ENCODE results near the gene GOLGA6D.

DNA sequence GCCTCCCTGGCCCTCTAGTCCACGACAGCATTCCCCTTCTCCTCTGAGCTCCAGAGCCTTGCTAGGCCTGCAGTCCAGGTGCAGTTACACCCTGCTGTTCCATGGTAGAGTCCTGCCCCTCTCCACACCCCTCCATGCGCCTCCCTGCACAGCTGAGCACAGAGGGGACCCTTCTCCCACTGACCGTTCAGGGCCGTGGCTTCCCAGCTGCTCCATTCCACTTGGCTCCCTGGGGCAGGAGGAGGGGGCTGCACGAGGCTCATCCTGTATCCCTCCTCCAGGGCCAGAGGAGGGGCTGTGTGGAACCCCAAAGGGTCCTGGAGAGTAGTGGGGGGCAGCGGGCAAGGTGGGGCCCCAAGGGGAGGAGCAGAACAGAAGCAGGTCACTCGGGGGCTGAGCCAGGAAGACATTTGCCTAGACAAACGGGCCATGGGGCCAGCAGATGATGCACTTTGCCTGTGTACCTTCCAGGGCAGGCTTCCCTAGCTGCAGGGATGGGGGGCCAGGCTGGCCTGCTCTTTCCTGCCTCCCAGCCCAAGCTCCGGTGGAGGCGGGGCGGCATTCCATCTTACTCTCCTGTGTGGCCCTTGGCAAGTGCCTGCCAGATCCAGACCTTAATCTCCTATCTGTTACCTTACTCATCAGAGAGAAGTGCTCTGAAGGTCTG, 45.2 kb upstream of the GOLGA6D start:
- TF ChIP-seq, protein P1, sequence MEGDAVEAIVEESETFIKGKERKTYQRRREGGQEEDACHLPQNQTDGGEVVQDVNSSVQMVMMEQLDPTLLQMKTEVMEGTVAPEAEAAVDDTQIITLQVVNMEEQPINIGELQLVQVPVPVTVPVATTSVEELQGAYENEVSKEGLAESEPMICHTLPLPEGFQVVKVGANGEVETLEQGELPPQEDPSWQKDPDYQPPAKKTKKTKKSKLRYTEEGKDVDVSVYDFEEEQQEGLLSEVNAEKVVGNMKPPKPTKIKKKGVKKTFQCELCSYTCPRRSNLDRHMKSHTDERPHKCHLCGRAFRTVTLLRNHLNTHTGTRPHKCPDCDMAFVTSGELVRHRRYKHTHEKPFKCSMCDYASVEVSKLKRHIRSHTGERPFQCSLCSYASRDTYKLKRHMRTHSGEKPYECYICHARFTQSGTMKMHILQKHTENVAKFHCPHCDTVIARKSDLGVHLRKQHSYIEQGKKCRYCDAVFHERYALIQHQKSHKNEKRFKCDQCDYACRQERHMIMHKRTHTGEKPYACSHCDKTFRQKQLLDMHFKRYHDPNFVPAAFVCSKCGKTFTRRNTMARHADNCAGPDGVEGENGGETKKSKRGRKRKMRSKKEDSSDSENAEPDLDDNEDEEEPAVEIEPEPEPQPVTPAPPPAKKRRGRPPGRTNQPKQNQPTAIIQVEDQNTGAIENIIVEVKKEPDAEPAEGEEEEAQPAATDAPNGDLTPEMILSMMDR (conservative IDR thresholded peaks at IDR 0.05 in 1 of 2, IDR thresholded peaks at IDR 0.05 in 1 of 2; ENCODE audit: extremely low read depth in 1 of 2, insufficient read depth in 1 of 2, low read depth in 1 of 2, low read length in 2 of 2) = no peak
- no peak for TF ChIP-seq EZH2 (IDR thresholded peaks at IDR 0.05; ENCODE audit: borderline replicate concordance, low read length)
